ENCODE results near the gene TMEM25. TPM values are rescaled to one million over a fixed set of nuclear protein-coding genes. Genes with fewer than 3 reads are reported as not detected.
A peak's percentile ranks its signal among the peaks of the same experiment; 100 is the strongest.
"Not testable (repeated sequence)": the region's sequence is repeated elsewhere in the genome, so short reads cannot be mapped to it uniquely, and the experiment has no call there.

TMEM25 gene
- total and polyA plus RNA-seq, 4 donors = 5.5 to 19.9 (median 7.2) TPM

- TF ChIP-seq JUND (IDR thresholded peaks at IDR 0.05) (no peak), ZBTB33 (IDR thresholded peaks at IDR 0.05) (no peak), RAD21 (IDR thresholded peaks at IDR 0.05) (no peak), GABPA (IDR thresholded peaks at IDR 0.05 in 1 of 2, conservative IDR thresholded peaks at IDR 0.05 in 1 of 2) (no peak), MAX (IDR thresholded peaks at IDR 0.05) (no peak), RXRA (IDR thresholded peaks at IDR 0.05) (no peak), HNF4G (IDR thresholded peaks at IDR 0.05) (no peak), SP1 (IDR thresholded peaks at IDR 0.05) (no peak), FOXA1 (IDR thresholded peaks at IDR 0.05) (no peak), TAF1 (conservative IDR thresholded peaks at IDR 0.05) (no peak), YY1 (IDR thresholded peaks at IDR 0.05) (no peak), HNF4A (conservative IDR thresholded peaks at IDR 0.05) (no peak), NR2F2 (IDR thresholded peaks at IDR 0.05) (no peak), CTCF (IDR thresholded peaks at IDR 0.05; ENCODE audit: low read depth, low read length, missing input control) (no peak), EGR1 (IDR thresholded peaks at IDR 0.05; ENCODE audit: low read depth in 2 of 2) (no peak), ATF3 (IDR thresholded peaks at IDR 0.05) (no peak), REST (IDR thresholded peaks at IDR 0.05) (no peak), FOXA2 (IDR thresholded peaks at IDR 0.05) (no peak)
- no peaks in the 10 kb centered on the region for H3K27me3 ChIP-seq (ENCODE audit: control insufficient read depth in 4 of 4, insufficient read depth in 4 of 4, low read length in 3 of 4)
- no peak overlapping the region for H3K4me3 ChIP-seq (ENCODE audit: low read depth in 1 of 3, low read length in 3 of 3)
- no peak overlapping the region for H3K9ac ChIP-seq (ENCODE audit: low read depth in 1 of 2, low read length in 2 of 2)
- H3K9me3 ChIP-seq (ENCODE audit: control insufficient read depth in 4 of 4, low read length in 3 of 4) = no peaks in the 10 kb centered on the region
- WGBS = 95% methylated on average over 1 of the region's 1 CpG
- H3K27ac ChIP-seq (ENCODE audit: low read depth in 1 of 2, low read length in 2 of 2) = no peak overlapping the region
- H3K36me3 ChIP-seq (ENCODE audit: control insufficient read depth in 4 of 4, insufficient read depth in 3 of 4, low read depth in 1 of 4, low read length in 3 of 4) = no peaks in the 10 kb centered on the region
- DNase-seq (ENCODE audit: low spot score) = no peak
- H3K4me1 ChIP-seq (ENCODE audit: control insufficient read depth in 4 of 4, insufficient read depth in 4 of 4, low read length in 3 of 4) = peaks cover 6 to 30% (median 22%) of the 10 kb centered on the region in 4 donors
These were observed 39.8 kb downstream of the TMEM25 start for GRCh38 chr11:118570787-118571186.

GRCh38 chr11:118571701-118572060 lies 40.7 kb downstream of the TMEM25 start:
- peak overlapping the region; percentile 97 to 100 for H3K27ac ChIP-seq (ENCODE audit: low read depth in 1 of 2, low read length in 2 of 2)
- H3K36me3 ChIP-seq (ENCODE audit: control insufficient read depth in 4 of 4, insufficient read depth in 3 of 4, low read depth in 1 of 4, low read length in 3 of 4); H3K9ac ChIP-seq (ENCODE audit: low read depth in 1 of 2, low read length in 2 of 2); H3K27me3 ChIP-seq (ENCODE audit: control insufficient read depth in 4 of 4, insufficient read depth in 4 of 4, low read length in 3 of 4); DNase-seq (ENCODE audit: low spot score); H3K9me3 ChIP-seq (ENCODE audit: control insufficient read depth in 4 of 4, low read length in 3 of 4): not testable (repeated sequence)
- 23% methylated on average over 15 of the region's 15 CpGs for WGBS
- H3K4me1 ChIP-seq (ENCODE audit: control insufficient read depth in 4 of 4, insufficient read depth in 4 of 4, low read length in 3 of 4) = peaks cover 6 to 33% (median 22%) of the 10 kb centered on the region in 4 donors
- peak overlapping the region; percentile 77 to 99 (median 97) for H3K4me3 ChIP-seq (ENCODE audit: low read depth in 1 of 3, low read length in 3 of 3)
